GM23248 (cell line): Measurements from ENCODE around the gene CERKL.

ENCODE experiments used
- EZH2 ChIP-seq: fragments of 200-600 bp; sonication (generic); IDR thresholded peaks from 2 replicates; pipeline ENCODE4 v1.6.1; 2018; ENCODE audit warnings: antibody characterized with exemption, mild to moderate bottlenecking; ENCODE audit not compliant: insufficient read depth, poor library complexity, severe bottlenecking
- EZH2phosphoT487 ChIP-seq: fragments of 200-600 bp; sonication (generic); IDR thresholded peaks from 2 replicates; pipeline ENCODE4 v1.6.1; 2018; ENCODE audit warnings: antibody characterized with exemption, moderate library complexity, mild to moderate bottlenecking, low read depth; ENCODE audit not compliant: insufficient read depth

GRCh38 chr2:181602017-181602416 lies 54.9 kb downstream of the CERKL start:
- TF ChIP-seq EZH2 (no peak), EZH2phosphoT487 (no peak)
